GM23338 (cell line): Measurements from ENCODE around the gene MEIS3. TPM values are rescaled to one million over a fixed set of nuclear protein-coding genes. Genes with fewer than 3 reads are reported as not detected.

Experiments
- ATAC-seq: fragments of 200-7000 bp; cut with Tn5 transposase; 3 replicates; pipeline ENCODE4 v1.9.1; 2020
- DNase-seq: peaks from one replicate; pipeline ENCODE4 v3.0.0-alpha.2; 2015; ENCODE audit warnings: low spot score
- H2AFZ ChIP-seq: fragments of 200-600 bp; sonication (generic); 2 replicates; pipeline ENCODE4 v1.8.0; 2016; ENCODE audit warnings: antibody characterized with exemption, mild to moderate bottlenecking, moderate library complexity
- H3F3A ChIP-seq: fragments of 200-600 bp; sonication (generic); replicated peaks from 2 replicates; pipeline ENCODE4 v1.8.0; 2017; ENCODE audit warnings: antibody characterized with exemption, mixed run types, low read depth
- H3K27ac ChIP-seq: fragments of 200-600 bp; sonication (generic); 2 replicates; pipeline ENCODE4 v1.6.1; 2016; ENCODE audit warnings: low read depth
- H3K27me3 ChIP-seq: fragments of 200-600 bp; sonication (generic); 2 replicates; pipeline ENCODE4 v1.8.0; 2016; ENCODE audit warnings: mild to moderate bottlenecking, mixed run types, moderate library complexity; ENCODE audit not compliant: insufficient read depth
- H3K36me3 ChIP-seq: fragments of 200-600 bp; sonication (generic); 2 replicates; pipeline ENCODE4 v1.8.0; 2016; ENCODE audit warnings: mild to moderate bottlenecking; ENCODE audit not compliant: insufficient read depth
- H3K4me1 ChIP-seq: fragments of 200-600 bp; sonication (generic); 2 replicates; pipeline ENCODE4 v1.8.0; 2016; ENCODE audit warnings: mild to moderate bottlenecking, moderate library complexity; ENCODE audit not compliant: insufficient read depth
- H3K4me2 ChIP-seq: fragments of 200-600 bp; sonication (generic); 2 replicates; pipeline ENCODE4 v1.7.1; 2017; ENCODE audit warnings: mixed run types
- H3K4me3 ChIP-seq: fragments of 200-600 bp; sonication (generic); 2 replicates; pipeline ENCODE4 v1.6.1; 2016; ENCODE audit warnings: mixed run types
- H3K79me2 ChIP-seq: fragments of 200-600 bp; sonication (generic); replicated peaks from 2 replicates; pipeline ENCODE4 v1.8.0; 2017; ENCODE audit warnings: mild to moderate bottlenecking; ENCODE audit not compliant: insufficient read depth
- H3K9me2 ChIP-seq: fragments of 200-600 bp; sonication (generic); 2 replicates; pipeline ENCODE4 v1.8.0; 2017; ENCODE audit not compliant: insufficient read depth
- H4K20me1 ChIP-seq: fragments of 200-600 bp; sonication (generic); replicated peaks from 2 replicates; pipeline ENCODE4 v1.8.0; 2017; ENCODE audit warnings: mild to moderate bottlenecking; ENCODE audit not compliant: insufficient read depth
- H3K27ac Mint-ChIP-seq: 2 replicates; pipeline ENCODE4 v1.8.0; 2020; ENCODE audit warnings: inconsistent platforms, mild to moderate bottlenecking, moderate library complexity, mixed read lengths
- H3K27me3 Mint-ChIP-seq: 3 replicates; pipeline ENCODE4 v1.8.0; 2022; ENCODE audit warnings: low read depth, mild to moderate bottlenecking, moderate library complexity, mixed read lengths, inconsistent platforms; ENCODE audit not compliant: insufficient read depth, poor library complexity
- H3K36me3 Mint-ChIP-seq: 3 replicates; pipeline ENCODE4 v1.8.0; 2021; ENCODE audit warnings: low read depth, mild to moderate bottlenecking, inconsistent platforms, moderate library complexity, mixed read lengths
- H3K4me1 Mint-ChIP-seq: 3 replicates; pipeline ENCODE4 v1.8.0; 2020; ENCODE audit warnings: mild to moderate bottlenecking, inconsistent platforms, mixed read lengths
- H3K4me3 Mint-ChIP-seq: 3 replicates; pipeline ENCODE4 v1.8.0; 2021; ENCODE audit warnings: moderate library complexity, mild to moderate bottlenecking, inconsistent platforms, mixed read lengths
- H3K9me3 Mint-ChIP-seq: 3 replicates; pipeline ENCODE4 v1.8.0; 2020; ENCODE audit warnings: moderate library complexity, mild to moderate bottlenecking, inconsistent platforms, mixed read lengths
- CREB1 ChIP-seq: fragments of 250-450 bp; sonication (Bioruptor Pico); IDR thresholded peaks from 2 replicates; pipeline ENCODE4 v1.5.0; 2020; ENCODE audit warnings: low read depth, mild to moderate bottlenecking, moderate library complexity
- CTCF ChIP-seq, 2 experiments: fragments of 200-600 bp in 1 of 2; sonication (generic) in 1 of 2; conservative IDR thresholded peaks; 2 replicates each; pipeline versions ENCODE4 v1.5.1 to v1.6.1; 2016 to 2017; ENCODE audit warnings: antibody characterized with exemption in 2 of 2, low read depth in 2 of 2, mild to moderate bottlenecking in 2 of 2, moderate library complexity in 1 of 2
- ETS1 ChIP-seq: IDR thresholded peaks from 2 replicates; pipeline ENCODE4 v1.6.1; 2016; ENCODE audit warnings: antibody characterized with exemption
- EZH2 ChIP-seq: fragments of 200-600 bp; sonication (generic); IDR thresholded peaks from one replicate; pipeline ENCODE4 v1.8.0; 2017; ENCODE audit warnings: antibody characterized with exemption, mild to moderate bottlenecking, low read depth; ENCODE audit not compliant: unreplicated experiment
- EZH2phosphoT487 ChIP-seq: fragments of 200-600 bp; sonication (generic); IDR thresholded peaks from one replicate; pipeline ENCODE4 v1.8.1; 2018; ENCODE audit warnings: antibody characterized with exemption; ENCODE audit not compliant: unreplicated experiment
- JUNB ChIP-seq: IDR thresholded peaks from one replicate; pipeline ENCODE4 v1.6.1; 2016; ENCODE audit warnings: antibody characterized with exemption; ENCODE audit not compliant: unreplicated experiment
- NANOG ChIP-seq: IDR thresholded peaks from 2 replicates; pipeline ENCODE4 v1.6.1; 2016; ENCODE audit warnings: antibody characterized with exemption, borderline replicate concordance
- POLR2AphosphoS5 ChIP-seq: IDR thresholded peaks from 2 replicates; pipeline ENCODE4 v1.6.1; 2016; ENCODE audit warnings: antibody characterized with exemption, low read depth
- REST ChIP-seq: IDR thresholded peaks from one replicate; pipeline ENCODE4 v1.6.1; 2018; ENCODE audit warnings: antibody characterized with exemption; ENCODE audit not compliant: unreplicated experiment
- STAT1 ChIP-seq: IDR thresholded peaks from one replicate; pipeline ENCODE4 v1.6.1; 2016; ENCODE audit warnings: antibody characterized with exemption; ENCODE audit not compliant: unreplicated experiment
- ZNF114 ChIP-seq: fragments of 250-450 bp; sonication (Bioruptor Pico); IDR thresholded peaks from 2 replicates; pipeline ENCODE4 v1.5.0; 2020; ENCODE audit warnings: mild to moderate bottlenecking, moderate library complexity
- ZNF331 ChIP-seq: fragments of 250-450 bp; sonication (Bioruptor Pico); IDR thresholded peaks from 2 replicates; pipeline ENCODE4 v1.5.0; 2020; ENCODE audit warnings: low read depth, mild to moderate bottlenecking, moderate library complexity
- polyA plus RNA-seq: library from polyadenylated mRNA; unstranded; fragments of >200 nt; fragmentation: Nextera tagmentation; extraction: Ambion mirVana; gene quantifications from 2 replicates; pipeline ENCODE4 v1.2.1, GENCODE V29; 2016
- total RNA-seq: library from RNA; depleted of rRNA; stranded (reverse); fragments of >200 nt; shearing (Covaris generic); gene quantifications from 2 replicates; pipeline ENCODE4 v1.2.3, GENCODE V29; 2014

Gene MEIS3
- total and polyA plus RNA-seq, 2 experiments from 2014 or later = 20.6 to 33.7 TPM

GRCh38 chr19:47372603-47373002, 46.7 kb downstream of the MEIS3 start (continued):
- TF ChIP-seq REST (no peak), ETS1 (no peak), CREB1 (CRISPR knock-in tag) (no peak)

GRCh38 chr19:47371261-47371660, 48.1 kb downstream of the MEIS3 start:
- Mint-ChIP-seq H3K4me3 (no peak overlapping the region), H3K4me1 (no peaks in the 10 kb centered on the region), H3K27me3 (peaks cover 5% of the 10 kb centered on the region), H3K27ac (no peak overlapping the region), H3K9me3 (no peaks in the 10 kb centered on the region; the same call in 2 of the 3 replicates), H3K36me3 (peaks cover 61% of the 10 kb centered on the region)
- Histone ChIP-seq H3F3A (no peaks in the 10 kb centered on the region), H3K4me2 (no peak overlapping the region), H3K27ac (no peak overlapping the region), H4K20me1 (peaks cover 11% of the 10 kb centered on the region), H3K79me2 (no peaks in the 10 kb centered on the region), H3K27me3 (no peaks in the 10 kb centered on the region), H3K4me3 (no peak overlapping the region), H3K9me2 (no peaks in the 10 kb centered on the region), H3K36me3 (peaks cover 17% of the 10 kb centered on the region), H3K4me1 (no peaks in the 10 kb centered on the region), H2AFZ (no peak overlapping the region)
- ATAC-seq (no peak), DNase-seq (no peak)
- TF ChIP-seq REST (no peak), EZH2 (no peak), EZH2phosphoT487 (no peak), ZNF114 (CRISPR knock-in tag) (no peak), STAT1 (no peak), NANOG (no peak), CREB1 (CRISPR knock-in tag) (no peak), CTCF (conservative IDR thresholded peaks at IDR 0.05; ENCODE audit: low read depth in 2 of 2) (no peak), ETS1 (no peak), ZNF331 (no peak), POLR2AphosphoS5 (no peak), JUNB (no peak)
